Measurements from ENCODE around the gene RIC1. TPM values are rescaled to one million over a fixed set of nuclear protein-coding genes. Genes with fewer than 3 reads are reported as not detected.

Gene RIC1
- total and polyA plus RNA-seq, 2 of the 13 experiments (the other 11 are each of a cell fraction or from before 2014, with no cell fraction given) = 18.2 to 19.0 TPM

GRCh38 chr9:5628530-5629311 is at the start of gene RIC1 (continued):
- peak; percentile 71 for TF ChIP-seq BHLHE40 (IDR thresholded peaks at IDR 0.05; ENCODE audit: low read length)
- peak; percentile 59; the same call in 1 of the 2 replicates for TF ChIP-seq HOXA5 (CRISPR knock-in tag; IDR thresholded peaks at IDR 0.05)
- TF ChIP-seq ZKSCAN5 (CRISPR knock-in tag; IDR thresholded peaks at IDR 0.05) = no peak
- TF ChIP-seq ZNF616 (CRISPR knock-in tag; IDR thresholded peaks at IDR 0.05; ENCODE audit: low read depth) = peak; percentile 17; the same call in 1 of the 2 replicates
- TF ChIP-seq ZNF619 (CRISPR knock-in tag; IDR thresholded peaks at IDR 0.05) = no peak
- TF ChIP-seq CHD4 (IDR thresholded peaks at IDR 0.05; ENCODE audit: borderline replicate concordance, low read length) = no peak
- no peak for TF ChIP-seq MLLT10 (CRISPR knock-in tag; IDR thresholded peaks at IDR 0.05)
- 0 out of 2 replicates have a peak, but pooled peaks have one; percentile 25 for TF ChIP-seq ZNF367 (CRISPR knock-in tag; IDR thresholded peaks at IDR 0.05; ENCODE audit: borderline replicate concordance)
- TF ChIP-seq ZNF160 (CRISPR knock-in tag; IDR thresholded peaks at IDR 0.05) = no peak
- TF ChIP-seq ZNF230 (CRISPR knock-in tag; IDR thresholded peaks at IDR 0.05) = peak; percentile 71; the same call in 1 of the 2 replicates
- TF ChIP-seq ZNF274 (CRISPR knock-in tag; IDR thresholded peaks at IDR 0.05) = peak; percentile 54; the same call in 1 of the 2 replicates
- TF ChIP-seq CREM (IDR thresholded peaks at IDR 0.05) = 0 out of 2 replicates have a peak, but pooled peaks have one; percentile 26
- no peak for TF ChIP-seq CREM (CRISPR knock-in tag; IDR thresholded peaks at IDR 0.05)
- no peak; the same call in 1 of the 2 replicates for TF ChIP-seq CSRNP1 (CRISPR knock-in tag; IDR thresholded peaks at IDR 0.05)
- peak; percentile 46 for TF ChIP-seq MXD1 (CRISPR knock-in tag; IDR thresholded peaks at IDR 0.05)
- TF ChIP-seq BORCS8-MEF2B (CRISPR knock-in tag; IDR thresholded peaks at IDR 0.05) = peak; percentile 85
- 0 out of 2 replicates have a peak, but pooled peaks have one; percentile 28 for TF ChIP-seq ZBTB39 (CRISPR knock-in tag; IDR thresholded peaks at IDR 0.05)
- TF ChIP-seq ZNF142 (CRISPR knock-in tag; IDR thresholded peaks at IDR 0.05) = peak; percentile 77
- peak; percentile 29; the same call in 1 of the 2 replicates for TF ChIP-seq FOXO1 (CRISPR knock-in tag; IDR thresholded peaks at IDR 0.05)
- TF ChIP-seq ZNF777 (CRISPR knock-in tag; IDR thresholded peaks at IDR 0.05) = peak; percentile 18; the same call in 1 of the 2 replicates
